Activated naive CD4-positive, alpha-beta T cell treated with anti-CD3 and anti-CD28 coated beads, Interleukin-2, amount 10 ng/mL, durations not matched to agents 7 days and 5 days (primary cell): Measurements from ENCODE around the gene DRAXIN.

Experiments
- CTCF ChIA-PET: fragments of 350-600 bp; sonication (Branson Sonifier 250); formaldehyde crosslinking; loops from one replicate; lab custom pipeline; 2021; ENCODE audit warnings: antibody characterized with exemption; lab: Charles Lee
- DNase-seq: peaks from one replicate; pipeline ENCODE4 v3.0.0-alpha.2; 2020
- H3K27ac Mint-ChIP-seq: one replicate; pipeline ENCODE4 v1.8.0; 2021; ENCODE audit warnings: mild to moderate bottlenecking, moderate library complexity, mixed read lengths
- H3K27me3 Mint-ChIP-seq: one replicate; pipeline ENCODE4 v1.8.0; 2021; ENCODE audit warnings: mild to moderate bottlenecking, mixed read lengths
- H3K36me3 Mint-ChIP-seq: one replicate; pipeline ENCODE4 v1.8.0; 2021; ENCODE audit warnings: mixed read lengths
- H3K4me1 Mint-ChIP-seq: one replicate; pipeline ENCODE4 v1.8.0; 2021; ENCODE audit warnings: mixed read lengths
- H3K4me3 Mint-ChIP-seq: one replicate; pipeline ENCODE4 v1.8.0; 2021; ENCODE audit warnings: mild to moderate bottlenecking, moderate library complexity, mixed read lengths
- H3K9me3 Mint-ChIP-seq: one replicate; pipeline ENCODE4 v1.8.0; 2021; ENCODE audit warnings: mixed read lengths

Gene DRAXIN

GRCh38 chr1:11766429-11766776 lies 74.9 kb downstream of the DRAXIN start:
- no peak for DNase-seq
- Mint-ChIP-seq H3K27ac (no peak overlapping the region), H3K4me1 (peaks cover 9% of the 10 kb centered on the region), H3K4me3 (no peak overlapping the region), H3K27me3 (peaks cover 42% of the 10 kb centered on the region), H3K36me3 (no peaks in the 10 kb centered on the region), H3K9me3 (no peaks in the 10 kb centered on the region)
- CTCF ChIA-PET = no interaction called here

DNA sequence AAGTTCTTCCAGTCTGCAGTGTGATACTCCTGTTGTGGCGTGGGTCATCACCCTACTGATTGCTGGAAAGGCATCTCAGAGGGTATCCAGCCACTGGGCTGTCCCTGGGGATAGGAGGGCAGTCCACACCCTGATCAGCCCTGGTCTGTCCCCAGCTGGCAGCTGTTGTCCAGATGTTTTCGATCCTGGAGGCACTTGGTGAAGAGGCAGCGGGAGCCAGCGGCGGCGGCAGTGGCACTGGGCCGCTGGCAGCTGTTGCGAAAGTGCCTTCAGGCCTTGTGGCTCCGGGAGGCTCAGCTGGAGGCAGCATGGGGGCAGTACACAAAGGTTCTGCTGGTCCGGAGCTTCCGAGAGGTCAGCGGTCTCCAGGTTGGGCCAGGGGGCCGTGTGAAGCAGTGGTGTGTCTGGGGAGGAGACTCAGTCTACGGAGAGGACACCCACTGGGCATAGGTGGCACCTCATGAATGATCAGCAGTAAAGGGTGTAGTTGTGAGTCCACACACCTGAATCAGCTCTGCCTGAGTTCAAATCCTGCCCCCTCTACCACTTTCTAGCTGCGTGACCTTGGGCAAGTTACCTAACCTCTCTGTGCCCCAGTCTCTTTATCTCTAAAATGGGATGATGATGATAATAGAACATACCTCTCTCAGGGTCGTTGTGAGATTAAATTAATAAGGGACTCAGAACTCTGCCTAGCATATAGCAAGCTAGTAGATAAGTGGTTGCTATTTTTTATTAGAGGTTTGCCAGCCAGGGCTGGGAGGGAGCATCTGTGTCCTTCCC lies 76.6 kb downstream of the DRAXIN start:
- DNase-seq = no peak
- no peak overlapping the region for H3K4me3 Mint-ChIP-seq
- CTCF ChIA-PET = no interaction called here
- H3K36me3 Mint-ChIP-seq = no peaks in the 10 kb centered on the region
- H3K27ac Mint-ChIP-seq = no peak overlapping the region
- no peaks in the 10 kb centered on the region for H3K4me1 Mint-ChIP-seq
- H3K27me3 Mint-ChIP-seq = peaks cover 25% of the 10 kb centered on the region
- no peaks in the 10 kb centered on the region for H3K9me3 Mint-ChIP-seq

DNA sequence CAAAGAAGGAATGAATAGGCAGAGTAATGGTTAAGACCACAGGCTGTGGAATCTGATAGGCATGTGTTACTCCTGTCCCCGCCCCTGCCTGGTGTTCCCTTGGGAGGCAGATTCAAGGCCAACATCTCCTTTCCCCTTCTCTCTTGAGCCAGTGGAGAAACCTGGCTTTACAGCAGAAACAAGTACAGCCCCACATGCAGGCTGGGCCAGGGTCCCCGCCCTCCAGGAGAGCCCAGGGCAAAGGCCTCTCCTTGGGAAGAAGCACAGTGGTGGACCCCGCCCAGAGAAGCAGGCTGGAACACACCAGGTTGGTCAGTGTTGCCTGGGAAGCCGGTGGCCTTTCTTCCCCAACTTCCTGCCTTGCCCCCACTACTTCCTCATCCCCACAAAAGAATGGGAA lies 77.3 kb downstream of the DRAXIN start:
- Mint-ChIP-seq H3K4me1 (no peaks in the 10 kb centered on the region), H3K9me3 (no peaks in the 10 kb centered on the region), H3K27ac (no peak overlapping the region), H3K4me3 (no peak overlapping the region), H3K27me3 (peaks cover 20% of the 10 kb centered on the region), H3K36me3 (no peaks in the 10 kb centered on the region)
- CTCF ChIA-PET = no interaction called here
- no peak for DNase-seq

- CTCF ChIA-PET = no interaction called here
- peaks cover 18% of the 10 kb centered on the region for H3K27me3 Mint-ChIP-seq
- no peaks in the 10 kb centered on the region for H3K9me3 Mint-ChIP-seq
- no peak for DNase-seq
- no peak overlapping the region for H3K27ac Mint-ChIP-seq
- H3K4me3 Mint-ChIP-seq = no peak overlapping the region
- H3K36me3 Mint-ChIP-seq = no peaks in the 10 kb centered on the region
- H3K4me1 Mint-ChIP-seq = no peaks in the 10 kb centered on the region
Measured at GRCh38 chr1:11769274-11769673, 77.8 kb downstream of the DRAXIN start.

GRCh38 chr1:11770011-11770410 lies 78.5 kb downstream of the DRAXIN start:
- CTCF ChIA-PET = no interaction called here
- Mint-ChIP-seq H3K4me3 (no peak overlapping the region), H3K4me1 (no peaks in the 10 kb centered on the region), H3K27ac (no peak overlapping the region), H3K9me3 (no peaks in the 10 kb centered on the region), H3K27me3 (peaks cover 21% of the 10 kb centered on the region), H3K36me3 (no peaks in the 10 kb centered on the region)
- DNase-seq = no peak

GRCh38 chr1:11771481-11772043 lies 80.1 kb downstream of the DRAXIN start:
- Mint-ChIP-seq H3K27me3 (peaks cover 20% of the 10 kb centered on the region), H3K36me3 (no peaks in the 10 kb centered on the region), H3K27ac (no peak overlapping the region), H3K4me1 (no peaks in the 10 kb centered on the region), H3K9me3 (no peaks in the 10 kb centered on the region), H3K4me3 (no peak overlapping the region)
- no peak for DNase-seq
- CTCF ChIA-PET = interaction anchor here (0.7 kb wide), 1 partner anchor 16 kb away, joined by 3 read pairs; no protein-coding TSS in a partner anchor

- CTCF ChIA-PET = interaction anchor here (0.7 kb wide), 1 partner anchor 15 kb away, joined by 3 read pairs; no protein-coding TSS in a partner anchor
- Mint-ChIP-seq H3K27me3 (peaks cover 21% of the 10 kb centered on the region), H3K27ac (no peak overlapping the region), H3K9me3 (no peaks in the 10 kb centered on the region), H3K4me3 (no peak overlapping the region), H3K4me1 (no peaks in the 10 kb centered on the region), H3K36me3 (no peaks in the 10 kb centered on the region)
- DNase-seq = no peak
Measured at GRCh38 chr1:11772458-11772857, 80.9 kb downstream of the DRAXIN start.

GRCh38 chr1:11774753-11775152 lies 83.2 kb downstream of the DRAXIN start:
- no peak overlapping the region for H3K27ac Mint-ChIP-seq
- H3K9me3 Mint-ChIP-seq = no peaks in the 10 kb centered on the region
- no peak for DNase-seq
- no peaks in the 10 kb centered on the region for H3K36me3 Mint-ChIP-seq
- CTCF ChIA-PET = no interaction called here
- peaks cover 23% of the 10 kb centered on the region for H3K27me3 Mint-ChIP-seq
- no peak overlapping the region for H3K4me3 Mint-ChIP-seq
- no peaks in the 10 kb centered on the region for H3K4me1 Mint-ChIP-seq
